HG03064 (cell line): ENCODE data around the gene NCOA3.

Experiments
- ATAC-seq: cut with Tn5 transposase; IDR thresholded peaks from one replicate; pipeline ENCODE4 v1.9.1; 2021; ENCODE audit warnings: low read depth; ENCODE audit not compliant: unreplicated experiment

NCOA3 gene

GRCh38 chr20:47622118-47622665, 120.5 kb downstream of the NCOA3 start:
- no peak for ATAC-seq

GRCh38 chr20:47623206-47623605, 121.5 kb downstream of the NCOA3 start:
- no peak for ATAC-seq

GRCh38 chr20:47627540-47627939, 125.9 kb downstream of the NCOA3 start:
- ATAC-seq, result no peak

- no peak for ATAC-seq
Measured at GRCh38 chr20:47629907-47630306, 128.2 kb downstream of the NCOA3 start.

GRCh38 chr20:47631078-47631477, 129.4 kb downstream of the NCOA3 start:
- ATAC-seq, result no peak

- ATAC-seq, result no peak
Measured at GRCh38 chr20:47635256-47635655, 133.6 kb downstream of the NCOA3 start.

GRCh38 chr20:47638851-47639250, 137.2 kb downstream of the NCOA3 start:
- ATAC-seq, result no peak

- no peak for ATAC-seq
Measured at GRCh38 chr20:47642118-47642517, 140.4 kb downstream of the NCOA3 start.

GRCh38 chr20:47642624-47643023, 140.9 kb downstream of the NCOA3 start:
- no peak for ATAC-seq

- ATAC-seq, result no peak
Measured at GRCh38 chr20:47645632-47646031, 143.9 kb downstream of the NCOA3 start.

- no peak for ATAC-seq
Measured at GRCh38 chr20:47647994-47648393, 146.3 kb downstream of the NCOA3 start.

- no peak for ATAC-seq
Measured at GRCh38 chr20:47648943-47649342, 147.3 kb downstream of the NCOA3 start.

- no peak for ATAC-seq
Measured at GRCh38 chr20:47652301-47652700, 150.6 kb downstream of the NCOA3 start.

GRCh38 chr20:47652794-47653193, 151.1 kb downstream of the NCOA3 start:
- ATAC-seq, result no peak

GRCh38 chr20:47653869-47654268, 152.2 kb downstream of the NCOA3 start:
- ATAC-seq, result no peak

- no peak for ATAC-seq
Measured at GRCh38 chr20:47654370-47654769, 152.7 kb downstream of the NCOA3 start.

- no peak for ATAC-seq
Measured at GRCh38 chr20:47655635-47656034, 153.9 kb downstream of the NCOA3 start.

- no peak for ATAC-seq
Measured at GRCh38 chr20:47656318-47656717, 154.6 kb downstream of the NCOA3 start.

GRCh38 chr20:47659904-47660601, 158.4 kb downstream of the NCOA3 start:
- ATAC-seq, result no peak

GRCh38 chr20:47660602-47660905, 158.9 kb downstream of the NCOA3 start:
- ATAC-seq, result no peak

GRCh38 chr20:47660983-47661700, 159.5 kb downstream of the NCOA3 start:
- ATAC-seq, result no peak

- ATAC-seq, result no peak
Measured at GRCh38 chr20:47661714-47662113, 160.0 kb downstream of the NCOA3 start.
